HepG2 (cell line): ENCODE results near the gene DVL3. TPM values are rescaled to one million over a fixed set of nuclear protein-coding genes. Genes with fewer than 3 reads are reported as not detected.

Experiments
- ATAC-seq: fragments of 200-7000 bp; cut with Tn5 transposase; 3 replicates; pipeline ENCODE4 v1.9.1; 2020; ENCODE audit warnings: mild to moderate bottlenecking, moderate library complexity
- BruUV-seq: library from RNA; stranded (reverse); fragments of 400-500 nt; replicated peaks from 2 replicates; lab custom pipeline; 2021; lab: Mats Ljungman, UMichigan
- CTCF ChIA-PET: fragments of 300-600 bp; formaldehyde crosslinking; extraction: SDS; loops from one replicate; lab custom pipeline; 2021; ENCODE audit warnings: low total read pairs, inconsistent platforms, low intra/inter-chr PET ratio; lab: Yijun Ruan, JAX
- POLR2A ChIA-PET: fragments of 350-600 bp; sonication (Branson Sonifier 250); formaldehyde crosslinking; loops from one replicate; lab custom pipeline; 2020; ENCODE audit warnings: antibody characterized with exemption, inconsistent platforms; lab: Yijun Ruan, JAX
- DNase-seq: peaks from one replicate; pipeline ENCODE4 v3.0.0-alpha.2; 2015; ENCODE audit warnings: low spot score
- FAIRE-seq: peaks from 3 replicates; lab custom pipeline; 2011; peaks lifted over from hg19 to GRCh38; lab: Jason Lieb, UNC
- H2AFZ ChIP-seq: one replicate; pipeline ENCODE4 v1.6.1; 2011; ENCODE audit warnings: low read length, inconsistent platforms
- H3K27ac ChIP-seq: fragments of 300-600 bp; 3 replicates; pipeline ENCODE4 v1.8.0; 2011; ENCODE audit warnings: mixed run types, mild to moderate bottlenecking, mixed read lengths, low read length, inconsistent platforms; ENCODE audit not compliant: insufficient read depth; ENCODE audit errors: extremely low read length
- H3K27me3 ChIP-seq, 2 experiments: fragments of 200-600 bp in 1 of 2; 2 replicates in 1 of 2; 3 replicates in 1 of 2; pipeline versions ENCODE4 v1.6.0 to v1.8.0; 2011; ENCODE audit warnings: low read length in 2 of 2, mild to moderate bottlenecking in 2 of 2, moderate library complexity in 2 of 2, inconsistent platforms in 1 of 2; ENCODE audit not compliant: insufficient read depth in 2 of 2, control insufficient read depth in 1 of 2
- H3K36me3 ChIP-seq, 2 experiments: fragments of 200-600 bp in 1 of 2; replicated peaks in 1 of 2; 2 replicates in 1 of 2; 3 replicates in 1 of 2; pipeline versions ENCODE4 v1.5.1 to v1.8.0; 2011; ENCODE audit warnings: low read length in 2 of 2, inconsistent platforms in 1 of 2; ENCODE audit not compliant: insufficient read depth in 2 of 2, control insufficient read depth in 1 of 2
- H3K4me1 ChIP-seq: 2 replicates; pipeline ENCODE4 v1.5.1; 2012; ENCODE audit warnings: low read length, inconsistent platforms; ENCODE audit not compliant: insufficient read depth
- H3K4me2 ChIP-seq: 2 replicates; pipeline ENCODE4 v1.6.0; 2011; ENCODE audit warnings: low read depth, low read length, inconsistent platforms
- H3K4me3 ChIP-seq, 3 experiments: fragments of 200-600 bp in 1 of 3; sonication (generic), shearing (Covaris generic) in 1 of 3; replicated peaks in 1 of 3; 2 replicates each; pipeline ENCODE4 v1.5.1; 2011 to 2016; ENCODE audit warnings: low read length in 3 of 3, inconsistent platforms in 2 of 3, low read depth in 2 of 3, mild to moderate bottlenecking in 2 of 3, control low read depth in 1 of 3, mixed read lengths in 1 of 3; ENCODE audit not compliant: insufficient read depth in 1 of 3
- H3K79me2 ChIP-seq: one replicate; pipeline ENCODE4 v1.6.1; 2011; ENCODE audit warnings: low read length, inconsistent platforms; ENCODE audit not compliant: insufficient read depth
- H3K9ac ChIP-seq: 2 replicates; pipeline ENCODE4 v1.6.0; 2011; ENCODE audit warnings: mild to moderate bottlenecking, low read depth, low read length, inconsistent platforms; ENCODE audit not compliant: insufficient read depth
- H3K9me3 ChIP-seq: 2 replicates; pipeline ENCODE4 v1.5.1; 2012; ENCODE audit warnings: mild to moderate bottlenecking, low read length
- H4K20me1 ChIP-seq: 2 replicates; pipeline ENCODE4 v1.6.0; 2011; ENCODE audit warnings: inconsistent platforms, mild to moderate bottlenecking, low read length, moderate library complexity; ENCODE audit not compliant: insufficient read depth
- DNMT1 ChIP-seq: sonication (generic); formaldehyde crosslinking; IDR thresholded peaks from 2 replicates; pipeline ENCODE4 v1.5.1; 2020; ENCODE audit warnings: mild to moderate bottlenecking, missing genetic modification reagents
- FOXJ3 ChIP-seq: sonication (generic); formaldehyde crosslinking; IDR thresholded peaks from 2 replicates; pipeline ENCODE4 v1.4.0; 2020; ENCODE audit warnings: missing genetic modification reagents, mild to moderate bottlenecking, borderline replicate concordance
- GZF1 ChIP-seq: sonication (generic); formaldehyde crosslinking; IDR thresholded peaks from 2 replicates; pipeline ENCODE4 v1.5.1; 2020; ENCODE audit warnings: mild to moderate bottlenecking, missing genetic modification reagents
- KAT2B ChIP-seq: fragments of 150-350 bp; IDR thresholded peaks from 2 replicates; pipeline ENCODE4 v1.6.1; 2014; ENCODE audit warnings: low read depth, low read length, borderline replicate concordance
- REST ChIP-seq, 2 experiments: IDR thresholded peaks; 2 replicates each; pipeline ENCODE4 v1.6.1; 2011 to 2012; ENCODE audit warnings: low read length in 2 of 2, borderline replicate concordance in 1 of 2, low read depth in 1 of 2, mild to moderate bottlenecking in 1 of 2, moderate library complexity in 1 of 2
- TOE1 ChIP-seq: sonication (generic); formaldehyde crosslinking; IDR thresholded peaks from 2 replicates; pipeline ENCODE4 v1.4.0; 2020; ENCODE audit warnings: mild to moderate bottlenecking, missing genetic modification reagents
- ZFP36 ChIP-seq: fragments of 150-350 bp; IDR thresholded peaks from 2 replicates; pipeline ENCODE4 v1.6.1; 2018; ENCODE audit warnings: borderline replicate concordance, low read length, low read depth; ENCODE audit not compliant: partially characterized antibody
- ZNF354B ChIP-seq: sonication (generic); formaldehyde crosslinking; IDR thresholded peaks from 2 replicates; pipeline ENCODE4 v1.8.0; 2022; ENCODE audit warnings: mild to moderate bottlenecking, missing genetic modification reagents
- ZNF577 ChIP-seq: sonication (generic); formaldehyde crosslinking; IDR thresholded peaks from 2 replicates; pipeline ENCODE4 v1.4.0; 2020; ENCODE audit warnings: mild to moderate bottlenecking, low read depth, missing genetic modification reagents, borderline replicate concordance
- ZNF619 ChIP-seq: sonication (generic); formaldehyde crosslinking; IDR thresholded peaks from 2 replicates; pipeline ENCODE4 v1.4.0; 2020; ENCODE audit warnings: mild to moderate bottlenecking, missing genetic modification reagents
- ZNF883 ChIP-seq: sonication (generic); formaldehyde crosslinking; IDR thresholded peaks from 2 replicates; pipeline ENCODE4 v1.5.1; 2020; ENCODE audit warnings: mild to moderate bottlenecking, missing genetic modification reagents; ENCODE audit errors: not compliant biosample characterization
- WGBS: methylation state at CpG from one replicate; pipeline ENCODE4 v1.1.6; 2017; ENCODE audit warnings: low lambda C conversion rate; 5-methylcytosine and 5-hydroxymethylcytosine counted together
- in situ Hi-C: cut with HindIII; loops from 2 replicates; pipeline ENCODE4 v1.10.0; 2017; ENCODE audit warnings: low pct_unique_long_range_greater_than_20kb; ENCODE audit not compliant: extremely low pct_ligation_motif_present
- intact Hi-C: fragments of 100-400 bp; cut with micrococcal nuclease; formaldehyde crosslinking; loops from one replicate; pipeline ENCODE4 v1.10.0; 2022; ENCODE audit not compliant: unreplicated experiment
- polyA plus RNA-seq, 8 experiments: library from polyadenylated mRNA; depleted of rRNA in 3 of 8; stranded (reverse) in 7 of 8; unstranded in 1 of 8; fragments of >200 nt; fragmentation: Illumina TruSeq in 4 of 8; extraction: Trizol in 4 of 8; gene quantifications; 2 replicates each; pipeline versions ENCODE4 v1.2.1 to v1.2.3, GENCODE V29; 2011 to 2016; ENCODE audit warnings: low read depth in 4 of 8, missing spikeins in 1 of 8, mixed read lengths in 1 of 8; ENCODE audit not compliant: insufficient read depth in 1 of 8
- total RNA-seq, 5 experiments: library from RNA; depleted of rRNA; stranded (reverse); fragments of >200 nt; fragmentation: Illumina TruSeq; extraction: Trizol; gene quantifications; 2 replicates each; pipeline ENCODE4 v1.2.3, GENCODE V29; 2016; ENCODE audit warnings: low read depth in 1 of 5

Gene DVL3
- total and polyA plus RNA-seq, 2 of the 13 experiments (the other 11 are each of a cell fraction or from before 2014, with no cell fraction given), result 29.0 to 36.1 TPM

DNA sequence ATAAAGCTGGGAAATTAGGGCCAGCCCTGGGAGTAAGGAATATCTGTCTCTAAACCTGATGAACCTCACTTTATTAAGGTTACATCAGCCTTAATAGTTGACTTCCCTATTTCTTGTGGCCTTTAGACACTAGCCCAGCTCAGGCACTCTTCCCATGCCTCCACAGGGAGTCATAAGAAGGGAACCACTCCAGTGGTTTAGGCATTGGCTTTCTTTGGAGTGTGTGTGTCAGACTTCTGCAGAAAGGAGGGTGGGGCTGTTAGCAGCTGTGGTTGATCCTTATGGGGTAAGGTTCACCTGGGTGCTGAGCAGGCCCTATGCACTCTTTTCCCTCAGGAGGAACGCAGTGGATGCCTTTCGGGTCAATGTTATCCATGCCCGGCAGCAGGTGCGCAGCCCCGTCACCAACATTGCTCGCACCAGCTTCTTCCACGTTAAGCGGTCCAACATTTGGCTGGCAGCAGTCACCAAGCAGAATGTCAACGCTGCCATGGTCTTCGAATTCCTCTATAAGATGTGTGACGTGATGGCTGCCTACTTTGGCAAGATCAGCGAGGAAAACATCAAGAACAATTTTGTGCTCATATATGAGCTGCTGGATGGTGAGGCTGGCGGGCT is 23.5 kb downstream of the DVL3 start:
- Histone ChIP-seq H3K9ac (no peak overlapping the region), H3K4me1 (peaks cover 24% of the 10 kb centered on the region), H3K9me3 (no peaks in the 10 kb centered on the region), H4K20me1 (no peaks in the 10 kb centered on the region; the same call in 1 of the 2 replicates), H2AFZ (no peak overlapping the region), H3K27ac (no peak overlapping the region), H3K4me2 (no peak overlapping the region), H3K27me3 (no peaks in the 10 kb centered on the region; a peak in 1 of 5 replicates), H3K36me3 (peaks cover 51 to 66% of the 10 kb centered on the region in 2 experiments), H3K79me2 (peaks cover 22% of the 10 kb centered on the region), H3K4me3 (no peak overlapping the region)
- no TSS peak for BruUV-seq
- 97% methylated on average over 11 of the region's 13 CpGs for WGBS
- DNase-seq, result no peak
- POLR2A ChIA-PET, result no interaction called here
- intact Hi-C loops, result no loop called here
- in situ Hi-C loops, result no loop called here
- CTCF ChIA-PET, result no interaction called here
- no peak for ATAC-seq
- FAIRE-seq, result no peak
- TF ChIP-seq GZF1 (CRISPR knock-in tag), result no peak
- no peak for TF ChIP-seq ZNF883
- TF ChIP-seq TOE1 (CRISPR knock-in tag), result no peak
- TF ChIP-seq DNMT1 (CRISPR knock-in tag), result no peak
- TF ChIP-seq ZNF577, result no peak

DNA sequence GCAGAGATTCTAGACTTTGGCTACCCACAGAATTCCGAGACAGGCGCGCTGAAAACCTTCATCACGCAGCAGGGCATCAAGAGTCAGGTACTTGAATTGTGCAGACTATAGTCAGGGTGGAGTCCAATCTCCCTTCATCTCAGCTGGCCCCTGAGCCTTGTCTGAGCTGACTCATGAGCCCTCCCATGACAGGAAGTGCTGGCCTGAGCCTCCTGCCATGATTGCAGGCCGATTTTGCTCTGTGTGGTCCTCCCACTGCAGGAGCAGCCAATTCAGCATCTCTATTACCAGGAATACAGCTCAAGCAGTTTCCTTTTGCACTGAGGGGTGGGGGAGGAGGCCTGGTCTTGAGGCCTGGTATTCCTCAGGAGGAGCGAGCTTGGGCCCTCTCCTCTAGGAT is 25.0 kb downstream of the DVL3 start:
- H3K4me3 ChIP-seq, result no peak overlapping the region
- no peak overlapping the region for H3K9ac ChIP-seq
- no peak overlapping the region for H3K4me2 ChIP-seq
- no peak for DNase-seq
- H3K79me2 ChIP-seq, result peaks cover 16% of the 10 kb centered on the region
- intact Hi-C loops, result no loop called here
- peaks cover 55 to 70% of the 10 kb centered on the region in 2 experiments for H3K36me3 ChIP-seq
- H3K9me3 ChIP-seq, result no peaks in the 10 kb centered on the region
- ChIA-PET CTCF (no interaction called here), POLR2A (interaction anchor here (0.7 kb wide), 1 partner anchor 28 kb away, joined by 3 read pairs; no protein-coding TSS in a partner anchor)
- H2AFZ ChIP-seq, result no peak overlapping the region
- no peak for ATAC-seq
- H4K20me1 ChIP-seq, result no peaks in the 10 kb centered on the region; the same call in 1 of the 2 replicates
- FAIRE-seq, result no peak
- no peak overlapping the region for H3K27ac ChIP-seq
- WGBS, result 96% methylated on average over 4 of the region's 6 CpGs
- H3K27me3 ChIP-seq, result no peaks in the 10 kb centered on the region; a peak in 1 of 5 replicates
- in situ Hi-C loops, result no loop called here
- peaks cover 20% of the 10 kb centered on the region for H3K4me1 ChIP-seq
- no TSS peak for BruUV-seq
- TF ChIP-seq REST (IDR thresholded peaks at IDR 0.05; ENCODE audit: borderline replicate concordance in 1 of 2, low read depth in 1 of 2, low read length in 2 of 2) (no peak), FOXJ3 (CRISPR knock-in tag) (no peak), ZNF354B (CRISPR knock-in tag) (no peak), ZFP36 (no peak), KAT2B (no peak), ZNF619 (CRISPR knock-in tag) (no peak)
